MM.1S (cell line): Measurements from ENCODE around the gene AARS2.
"Not testable (repeated sequence)": the region's sequence is repeated elsewhere in the genome, so short reads cannot be mapped to it uniquely, and the experiment has no call there.

Source experiments
- DNase-seq: peaks from one replicate; pipeline ENCODE4 v3.0.0-alpha.2; 2015
- H2AFZ ChIP-seq: fragments of 300-600 bp; sonication (generic); 2 replicates; pipeline ENCODE4 v1.6.0; 2016; ENCODE audit warnings: antibody characterized with exemption, low read length
- H3F3A ChIP-seq: fragments of 300-600 bp; sonication (generic); 2 replicates; pipeline ENCODE4 v1.6.1; 2016; ENCODE audit warnings: mild to moderate bottlenecking, antibody characterized with exemption, low read length, moderate library complexity, mixed read lengths; ENCODE audit not compliant: insufficient read depth
- H3K27ac ChIP-seq: fragments of 300-600 bp; sonication (generic); 2 replicates; pipeline ENCODE4 v1.5.1; 2016; ENCODE audit warnings: mild to moderate bottlenecking, low read length
- H3K27me3 ChIP-seq: fragments of 300-600 bp; sonication (generic); replicated peaks from 2 replicates; pipeline ENCODE4 v1.6.0; 2016; ENCODE audit warnings: low read length; ENCODE audit not compliant: insufficient read depth
- H3K36me3 ChIP-seq: fragments of 300-600 bp; sonication (generic); replicated peaks from 2 replicates; pipeline ENCODE4 v1.6.1; 2016; ENCODE audit warnings: mild to moderate bottlenecking, low read length, mixed read lengths; ENCODE audit not compliant: insufficient read depth
- H3K4me1 ChIP-seq: fragments of 300-600 bp; sonication (generic); 2 replicates; pipeline ENCODE4 v1.6.1; 2016; ENCODE audit warnings: low read length, mixed read lengths
- H3K4me2 ChIP-seq: fragments of 300-600 bp; sonication (generic); 2 replicates; pipeline ENCODE4 v1.6.0; 2016; ENCODE audit warnings: low read depth, low read length
- H3K4me3 ChIP-seq: fragments of 300-600 bp; sonication (generic); 2 replicates; pipeline ENCODE4 v1.5.1; 2016; ENCODE audit warnings: low read length, mixed read lengths
- H3K79me2 ChIP-seq: fragments of 300-600 bp; sonication (generic); 2 replicates; pipeline ENCODE4 v1.6.1; 2016; ENCODE audit warnings: mixed run types, low read length, mixed read lengths
- H3K9ac ChIP-seq: fragments of 300-600 bp; sonication (generic); 2 replicates; pipeline ENCODE4 v1.6.1; 2016; ENCODE audit warnings: low read length, mixed read lengths
- H3K9me2 ChIP-seq: fragments of 300-600 bp; sonication (generic); replicated peaks from 2 replicates; pipeline ENCODE4 v1.6.1; 2016; ENCODE audit warnings: mild to moderate bottlenecking, low read length, mixed read lengths; ENCODE audit not compliant: insufficient read depth
- H3K9me3 ChIP-seq: fragments of 300-600 bp; sonication (generic); replicated peaks from 2 replicates; pipeline ENCODE4 v1.6.1; 2016; ENCODE audit warnings: mild to moderate bottlenecking, low read length, mixed read lengths; ENCODE audit not compliant: insufficient read depth
- H4K20me1 ChIP-seq: fragments of 300-600 bp; sonication (generic); 2 replicates; pipeline ENCODE4 v1.6.1; 2016; ENCODE audit warnings: mild to moderate bottlenecking, low read length, moderate library complexity, mixed read lengths; ENCODE audit not compliant: insufficient read depth
- EZH2 ChIP-seq: fragments of 300-600 bp; sonication (generic); optimal IDR thresholded peaks from 2 replicates; pipeline ENCODE3; 2017; ENCODE audit warnings: low read depth, mild to moderate bottlenecking, antibody characterized with exemption, low read length, mixed read lengths
- EZH2phosphoT487 ChIP-seq: fragments of 300-600 bp; sonication (generic); IDR thresholded peaks from 2 replicates; pipeline ENCODE4 v1.6.1; 2018; ENCODE audit warnings: antibody characterized with exemption, low read length
- TF ChIP-seq, protein P1 (sequence below): fragments of 300-600 bp; sonication (generic); IDR thresholded peaks from 2 replicates; pipeline ENCODE4 v1.5.1; 2016; ENCODE audit warnings: antibody characterized with exemption, low read length, mixed read lengths

AARS2 gene

GRCh38 chr6:44315951-44316350 lies 2.8 kb upstream of the AARS2 start:
- no peaks in the 10 kb centered on the region for H4K20me1 ChIP-seq
- no peak for DNase-seq
- H3K79me2 ChIP-seq, result peaks cover 18% of the 10 kb centered on the region
- no peaks in the 10 kb centered on the region for H3K36me3 ChIP-seq
- H3K9ac ChIP-seq, result no peak overlapping the region
- H3F3A ChIP-seq, result no peaks in the 10 kb centered on the region
- H3K4me1 ChIP-seq, result peaks cover 10% of the 10 kb centered on the region
- H3K9me2 ChIP-seq, result no peaks in the 10 kb centered on the region
- no peak overlapping the region for H3K27ac ChIP-seq
- no peaks in the 10 kb centered on the region for H3K9me3 ChIP-seq
- H3K4me2 ChIP-seq, result no peak overlapping the region
- TF ChIP-seq EZH2, result no peak
- H3K27me3 ChIP-seq, result peaks cover 14% of the 10 kb centered on the region; the same call in 1 of the 2 replicates
- H3K4me3 ChIP-seq, result no peak overlapping the region
- no peak overlapping the region for H2AFZ ChIP-seq

DNA sequence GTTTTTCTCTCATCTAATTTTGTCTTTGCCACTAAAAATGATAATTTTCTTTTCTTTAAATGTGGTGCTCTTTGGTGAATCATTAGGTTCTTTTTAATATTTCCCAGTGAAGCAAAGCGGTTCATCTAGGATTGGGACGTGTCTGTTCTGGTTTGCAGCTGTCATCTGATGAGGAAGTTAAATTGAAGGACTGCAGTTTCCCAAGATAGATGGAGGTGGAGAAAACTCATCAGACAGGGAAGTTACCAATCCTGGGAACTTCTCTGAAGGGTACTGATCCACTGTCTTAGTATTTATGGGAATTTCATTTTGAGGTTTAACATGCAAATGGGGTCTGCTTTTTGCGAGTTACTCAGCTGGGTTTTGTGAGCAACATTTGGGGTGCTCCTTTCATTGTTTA lies 2.4 kb upstream of the AARS2 start:
- Histone ChIP-seq H2AFZ (no peak overlapping the region), H3K79me2 (peaks cover 18% of the 10 kb centered on the region), H3K9me3 (no peaks in the 10 kb centered on the region), H3K27ac (no peak overlapping the region), H3K9ac (no peak overlapping the region), H3K4me2 (no peak overlapping the region), H3F3A (no peaks in the 10 kb centered on the region), H3K36me3 (no peaks in the 10 kb centered on the region), H3K9me2 (no peaks in the 10 kb centered on the region), H3K4me3 (no peak overlapping the region), H3K4me1 (peaks cover 10% of the 10 kb centered on the region), H4K20me1 (no peaks in the 10 kb centered on the region), H3K27me3 (peaks cover 14% of the 10 kb centered on the region; the same call in 1 of the 2 replicates)
- TF ChIP-seq EZH2, result no peak
- TF ChIP-seq, protein P1, sequence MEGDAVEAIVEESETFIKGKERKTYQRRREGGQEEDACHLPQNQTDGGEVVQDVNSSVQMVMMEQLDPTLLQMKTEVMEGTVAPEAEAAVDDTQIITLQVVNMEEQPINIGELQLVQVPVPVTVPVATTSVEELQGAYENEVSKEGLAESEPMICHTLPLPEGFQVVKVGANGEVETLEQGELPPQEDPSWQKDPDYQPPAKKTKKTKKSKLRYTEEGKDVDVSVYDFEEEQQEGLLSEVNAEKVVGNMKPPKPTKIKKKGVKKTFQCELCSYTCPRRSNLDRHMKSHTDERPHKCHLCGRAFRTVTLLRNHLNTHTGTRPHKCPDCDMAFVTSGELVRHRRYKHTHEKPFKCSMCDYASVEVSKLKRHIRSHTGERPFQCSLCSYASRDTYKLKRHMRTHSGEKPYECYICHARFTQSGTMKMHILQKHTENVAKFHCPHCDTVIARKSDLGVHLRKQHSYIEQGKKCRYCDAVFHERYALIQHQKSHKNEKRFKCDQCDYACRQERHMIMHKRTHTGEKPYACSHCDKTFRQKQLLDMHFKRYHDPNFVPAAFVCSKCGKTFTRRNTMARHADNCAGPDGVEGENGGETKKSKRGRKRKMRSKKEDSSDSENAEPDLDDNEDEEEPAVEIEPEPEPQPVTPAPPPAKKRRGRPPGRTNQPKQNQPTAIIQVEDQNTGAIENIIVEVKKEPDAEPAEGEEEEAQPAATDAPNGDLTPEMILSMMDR, result no peak
- TF ChIP-seq EZH2phosphoT487, result no peak
- no peak for DNase-seq

DNA sequence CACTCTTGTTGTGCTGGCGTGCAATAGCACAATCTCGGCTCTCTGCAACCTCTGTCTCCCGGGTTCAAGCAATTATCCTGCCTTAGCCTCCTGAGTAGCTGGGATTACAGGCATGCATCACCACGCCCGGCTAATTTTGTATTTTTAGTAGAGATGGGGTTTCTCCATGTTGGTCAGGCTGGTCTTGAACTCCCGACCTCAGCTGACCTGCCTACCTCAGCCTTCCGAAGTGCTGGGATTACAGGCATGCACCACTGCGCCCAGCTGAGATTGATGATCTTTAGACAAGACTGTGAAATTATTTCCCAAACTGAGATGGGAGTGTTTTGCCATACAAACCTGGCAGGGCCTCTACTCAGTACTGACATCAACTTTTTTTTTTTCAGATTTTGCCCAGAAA lies 1.5 kb upstream of the AARS2 start:
- not testable (repeated sequence) for H3K9me3 ChIP-seq, DNase-seq, H3K4me2 ChIP-seq, H3F3A ChIP-seq, H2AFZ ChIP-seq, H3K27ac ChIP-seq, H3K9ac ChIP-seq, H3K4me3 ChIP-seq, H4K20me1 ChIP-seq, H3K9me2 ChIP-seq, H3K36me3 ChIP-seq, H3K4me1 ChIP-seq
- Histone ChIP-seq H3K79me2 (peaks cover 18% of the 10 kb centered on the region), H3K27me3 (peaks cover 11% of the 10 kb centered on the region; the same call in 1 of the 2 replicates)

- Histone ChIP-seq H3K4me3 (0 out of 2 replicates have a peak overlapping the region, but pooled peaks have one; percentile 94), H3F3A (no peaks in the 10 kb centered on the region), H3K9me3 (no peaks in the 10 kb centered on the region), H3K27ac (no peak overlapping the region), H3K36me3 (no peaks in the 10 kb centered on the region), H3K27me3 (peaks cover 6% of the 10 kb centered on the region; the same call in 1 of the 2 replicates), H4K20me1 (no peaks in the 10 kb centered on the region), H3K4me2 (peak overlapping the region; percentile 78; the same call in 1 of the 2 replicates), H3K9me2 (no peaks in the 10 kb centered on the region), H3K9ac (no peak overlapping the region; the same call in 1 of the 2 replicates), H3K4me1 (peaks cover 10% of the 10 kb centered on the region), H2AFZ (no peak overlapping the region), H3K79me2 (peaks cover 18% of the 10 kb centered on the region)
- no peak for TF ChIP-seq EZH2
- TF ChIP-seq, protein P1, result no peak
- TF ChIP-seq EZH2phosphoT487, result no peak
- no peak for DNase-seq
Measured at GRCh38 chr6:44311767-44312166, 1.4 kb downstream of the AARS2 start.
